ENCODE measurements around the gene MAPKBP1.

MAPKBP1 gene

GRCh38 chr15:41778521-41778920 lies 4.2 kb downstream of the MAPKBP1 start:
- H3K14ac ChIP-seq (ENCODE audit: low read length): no peak overlapping the region
- H3K9me3 ChIP-seq (ENCODE audit: insufficient read depth, low read depth, low read length): no peaks in the 10 kb centered on the region
- H2BK120ac ChIP-seq (ENCODE audit: insufficient read depth, low read length, poor library complexity): no peak overlapping the region
- H3K4ac ChIP-seq (ENCODE audit: low read depth, low read length): no peak overlapping the region
- H3K18ac ChIP-seq (ENCODE audit: low read length): no peak overlapping the region
- H2AFZ ChIP-seq (ENCODE audit: insufficient read depth, low read length, poor library complexity): no peak overlapping the region
- H2BK12ac ChIP-seq (ENCODE audit: low read length): no peak overlapping the region
- H3K23ac ChIP-seq (ENCODE audit: low read length): no peak overlapping the region
- H3K4me2 ChIP-seq (ENCODE audit: low read length): no peak overlapping the region
- H3K27ac ChIP-seq (ENCODE audit: low read depth, low read length): no peak overlapping the region
- peaks cover 2 to 18% of the 10 kb centered on the region in 2 experiments for H3K4me1 ChIP-seq (ENCODE audit: control insufficient read depth in 1 of 2, insufficient read depth in 2 of 2, low read length in 2 of 2)
- no peak overlapping the region for H4K91ac ChIP-seq (ENCODE audit: low read depth, low read length)
- no peak for DNase-seq
- no peaks in the 10 kb centered on the region for H3K27me3 ChIP-seq (ENCODE audit: insufficient read depth, low read length)
- no peak overlapping the region for H2AK5ac ChIP-seq (ENCODE audit: low read length)
- H3K79me1 ChIP-seq (ENCODE audit: low read length): peaks cover 13% of the 10 kb centered on the region
- H3K9ac ChIP-seq (ENCODE audit: low read length): no peak overlapping the region
- no peak overlapping the region for H2BK5ac ChIP-seq (ENCODE audit: low read depth, low read length, poor library complexity)
- H4K8ac ChIP-seq (ENCODE audit: low read depth, low read length): no peak overlapping the region
- peaks cover 5% of the 10 kb centered on the region for H3K79me2 ChIP-seq (ENCODE audit: control insufficient read depth, insufficient read depth, low read length, poor library complexity)
- peaks cover 0 to 1% of the 10 kb centered on the region in 2 experiments for H3K36me3 ChIP-seq (ENCODE audit: control insufficient read depth in 1 of 2, insufficient read depth in 2 of 2, low read length in 2 of 2)
- no peak overlapping the region for H3K4me3 ChIP-seq (ENCODE audit: low read depth, low read length)
- H4K12ac ChIP-seq (ENCODE audit: low read depth, low read length): no peak overlapping the region
- no CpG with 5 or more reads among the region's 1 CpG for WGBS (ENCODE audit: extremely low coverage, insufficient coverage, insufficient read length)

- WGBS (ENCODE audit: extremely low coverage, insufficient coverage, insufficient read length): no CpG with 5 or more reads among the region's 4 CpGs
- H3K36me3 ChIP-seq (ENCODE audit: control insufficient read depth in 1 of 2, insufficient read depth in 2 of 2, low read length in 2 of 2): peaks cover 0 to 3% of the 10 kb centered on the region in 2 experiments
- H2AFZ ChIP-seq (ENCODE audit: insufficient read depth, low read length, poor library complexity): no peak overlapping the region
Observed at GRCh38 chr15:41779662-41780157, 5.4 kb downstream of the MAPKBP1 start.

GRCh38 chr15:41780266-41780665 lies 6.0 kb downstream of the MAPKBP1 start:
- Histone ChIP-seq H2BK12ac (ENCODE audit: low read length) (no peak overlapping the region), H4K12ac (ENCODE audit: low read depth, low read length) (no peak overlapping the region), H3K27me3 (ENCODE audit: insufficient read depth, low read length) (no peaks in the 10 kb centered on the region), H4K91ac (ENCODE audit: low read depth, low read length) (no peak overlapping the region), H3K23ac (ENCODE audit: low read length) (no peak overlapping the region), H3K4me3 (ENCODE audit: low read depth, low read length) (no peak overlapping the region), H3K9ac (ENCODE audit: low read length) (no peak overlapping the region), H4K8ac (ENCODE audit: low read depth, low read length) (no peak overlapping the region), H2AK5ac (ENCODE audit: low read length) (no peak overlapping the region), H3K9me3 (ENCODE audit: insufficient read depth, low read depth, low read length) (no peaks in the 10 kb centered on the region), H3K18ac (ENCODE audit: low read length) (no peak overlapping the region), H3K4ac (ENCODE audit: low read depth, low read length) (no peak overlapping the region), H3K27ac (ENCODE audit: low read depth, low read length) (no peak overlapping the region), H3K4me1 (ENCODE audit: control insufficient read depth in 1 of 2, insufficient read depth in 2 of 2, low read length in 2 of 2) (peaks cover 2 to 10% of the 10 kb centered on the region in 2 experiments), H3K14ac (ENCODE audit: low read length) (no peak overlapping the region), H3K79me2 (ENCODE audit: control insufficient read depth, insufficient read depth, low read length, poor library complexity) (no peaks in the 10 kb centered on the region), H3K79me1 (ENCODE audit: low read length) (no peaks in the 10 kb centered on the region), H2AFZ (ENCODE audit: insufficient read depth, low read length, poor library complexity) (no peak overlapping the region), H2BK120ac (ENCODE audit: insufficient read depth, low read length, poor library complexity) (no peak overlapping the region), H2BK5ac (ENCODE audit: low read depth, low read length, poor library complexity) (no peak overlapping the region), H3K36me3 (ENCODE audit: control insufficient read depth in 1 of 2, insufficient read depth in 2 of 2, low read length in 2 of 2) (peaks cover 0 to 3% of the 10 kb centered on the region in 2 experiments), H3K4me2 (ENCODE audit: low read length) (no peak overlapping the region)
- no peak for DNase-seq
- no CpG with 5 or more reads among the region's 2 CpGs for WGBS (ENCODE audit: extremely low coverage, insufficient coverage, insufficient read length)

More at GRCh38 chr15:41779662-41780157, 5.4 kb downstream of the MAPKBP1 start:
- Histone ChIP-seq H3K4me3 (ENCODE audit: low read depth, low read length) (no peak overlapping the region), H3K27me3 (ENCODE audit: insufficient read depth, low read length) (no peaks in the 10 kb centered on the region), H3K9ac (ENCODE audit: low read length) (no peak overlapping the region), H3K79me2 (ENCODE audit: control insufficient read depth, insufficient read depth, low read length, poor library complexity) (peaks cover under 1% of the 10 kb centered on the region), H3K23ac (ENCODE audit: low read length) (no peak overlapping the region), H3K4me2 (ENCODE audit: low read length) (no peak overlapping the region), H3K18ac (ENCODE audit: low read length) (no peak overlapping the region), H3K27ac (ENCODE audit: low read depth, low read length) (no peak overlapping the region), H3K9me3 (ENCODE audit: insufficient read depth, low read depth, low read length) (no peaks in the 10 kb centered on the region), H3K14ac (ENCODE audit: low read length) (no peak overlapping the region), H4K91ac (ENCODE audit: low read depth, low read length) (no peak overlapping the region), H3K79me1 (ENCODE audit: low read length) (peaks cover 4% of the 10 kb centered on the region), H3K4me1 (ENCODE audit: control insufficient read depth in 1 of 2, insufficient read depth in 2 of 2, low read length in 2 of 2) (peaks cover 2 to 15% of the 10 kb centered on the region in 2 experiments), H2BK120ac (ENCODE audit: insufficient read depth, low read length, poor library complexity) (no peak overlapping the region), H4K12ac (ENCODE audit: low read depth, low read length) (no peak overlapping the region), H4K8ac (ENCODE audit: low read depth, low read length) (no peak overlapping the region), H2AK5ac (ENCODE audit: low read length) (no peak overlapping the region), H2BK12ac (ENCODE audit: low read length) (no peak overlapping the region), H3K4ac (ENCODE audit: low read depth, low read length) (no peak overlapping the region), H2BK5ac (ENCODE audit: low read depth, low read length, poor library complexity) (no peak overlapping the region)
- no peak for DNase-seq

GRCh38 chr15:41780727-41781126 lies 6.4 kb downstream of the MAPKBP1 start:
- no peak overlapping the region for H2BK120ac ChIP-seq (ENCODE audit: insufficient read depth, low read length, poor library complexity)
- H3K36me3 ChIP-seq (ENCODE audit: control insufficient read depth in 1 of 2, insufficient read depth in 2 of 2, low read length in 2 of 2): peaks cover 0 to 3% of the 10 kb centered on the region in 2 experiments
- H3K79me1 ChIP-seq (ENCODE audit: low read length): no peaks in the 10 kb centered on the region
- H3K4me3 ChIP-seq (ENCODE audit: low read depth, low read length): no peak overlapping the region
- no peak overlapping the region for H2BK5ac ChIP-seq (ENCODE audit: low read depth, low read length, poor library complexity)
- no peak overlapping the region for H3K14ac ChIP-seq (ENCODE audit: low read length)
- H2AFZ ChIP-seq (ENCODE audit: insufficient read depth, low read length, poor library complexity): no peak overlapping the region
- H4K8ac ChIP-seq (ENCODE audit: low read depth, low read length): no peak overlapping the region
- no peak overlapping the region for H3K9ac ChIP-seq (ENCODE audit: low read length)
- WGBS (ENCODE audit: extremely low coverage, insufficient coverage, insufficient read length): no CpG with 5 or more reads among the region's 1 CpG
- no peak overlapping the region for H2BK12ac ChIP-seq (ENCODE audit: low read length)
- no peak overlapping the region for H4K91ac ChIP-seq (ENCODE audit: low read depth, low read length)
- H3K18ac ChIP-seq (ENCODE audit: low read length): no peak overlapping the region
- no peak overlapping the region for H3K23ac ChIP-seq (ENCODE audit: low read length)
- no peak overlapping the region for H3K27ac ChIP-seq (ENCODE audit: low read depth, low read length)
- H3K4ac ChIP-seq (ENCODE audit: low read depth, low read length): no peak overlapping the region
- no peaks in the 10 kb centered on the region for H3K9me3 ChIP-seq (ENCODE audit: insufficient read depth, low read depth, low read length)
- no peak overlapping the region for H2AK5ac ChIP-seq (ENCODE audit: low read length)
- no peak for DNase-seq
- no peak overlapping the region for H4K12ac ChIP-seq (ENCODE audit: low read depth, low read length)
- H3K79me2 ChIP-seq (ENCODE audit: control insufficient read depth, insufficient read depth, low read length, poor library complexity): no peaks in the 10 kb centered on the region
- H3K4me1 ChIP-seq (ENCODE audit: control insufficient read depth in 1 of 2, insufficient read depth in 2 of 2, low read length in 2 of 2): peaks cover 0 to 7% of the 10 kb centered on the region in 2 experiments
- no peaks in the 10 kb centered on the region for H3K27me3 ChIP-seq (ENCODE audit: insufficient read depth, low read length)
- no peak overlapping the region for H3K4me2 ChIP-seq (ENCODE audit: low read length)

All from trophoblast cell (in vitro differentiated cells and primary cell).